8988T (cell line): ENCODE results near the gene DGCR8.

Experiments
- DNase-seq: peaks from one replicate; pipeline ENCODE4 v3.0.0; 2011

The DGCR8 gene

GRCh38 chr22:20127869-20128618, 48.0 kb downstream of the DGCR8 start:
- no peak for DNase-seq

GRCh38 chr22:20128619-20128901, 48.5 kb downstream of the DGCR8 start:
- DNase-seq = no peak

- DNase-seq = no peak
These were observed 49.1 kb downstream of the DGCR8 start for GRCh38 chr22:20128902-20129746.

GRCh38 chr22:20129747-20130014, 49.6 kb downstream of the DGCR8 start:
- no peak for DNase-seq

GRCh38 chr22:20130319-20130718, 50.3 kb downstream of the DGCR8 start:
- no peak for DNase-seq

- peak; percentile 74 for DNase-seq
These were observed 50.9 kb downstream of the DGCR8 start for GRCh38 chr22:20130731-20131596.

GRCh38 chr22:20131597-20131858, 51.5 kb downstream of the DGCR8 start, which contains the start of gene ZDHHC8:
ZDHHC8 (plus strand) TSS chr22:20131804; CDS start chr22:20131948, 144 bp downstream.
- DNase-seq = no peak

DNA sequence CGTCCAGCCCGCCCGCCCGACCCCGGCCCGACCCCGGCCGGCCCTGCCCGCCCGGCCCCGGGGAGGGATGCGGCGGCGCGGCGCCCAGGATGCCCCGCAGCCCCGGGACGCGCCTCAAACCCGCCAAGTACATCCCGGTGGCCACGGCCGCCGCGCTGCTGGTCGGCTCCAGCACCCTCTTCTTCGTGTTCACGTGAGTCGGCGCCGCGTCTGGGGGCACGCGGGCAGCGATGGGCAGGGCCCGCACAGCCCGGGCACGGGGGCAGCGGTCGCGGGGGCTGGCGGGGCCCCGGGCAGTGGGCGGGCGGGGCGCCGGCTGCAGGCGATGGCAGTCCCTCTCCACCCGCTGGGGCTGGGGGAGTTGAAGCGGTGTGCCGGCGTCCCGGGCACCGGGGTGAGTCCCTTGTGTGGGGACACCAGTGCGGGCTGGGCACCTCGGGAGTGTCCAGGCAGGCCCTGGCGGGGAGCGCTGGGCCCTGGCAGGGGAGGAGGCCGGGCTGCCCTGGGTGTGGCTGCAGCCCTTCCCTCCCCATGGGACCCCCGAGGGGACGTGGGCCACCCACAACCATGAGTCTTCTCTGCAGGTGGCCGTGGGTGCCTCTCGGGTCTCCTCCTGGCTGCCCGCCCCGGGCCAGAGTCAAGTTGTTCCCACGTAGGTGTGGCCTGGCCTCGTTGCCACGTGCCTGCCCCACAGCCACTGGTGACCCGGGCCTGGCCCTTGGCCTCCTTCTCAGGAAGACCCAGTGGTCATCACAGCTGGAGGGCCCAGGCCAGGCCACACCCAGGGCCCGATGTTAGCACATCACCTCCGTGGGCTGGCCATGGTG, 52.0 kb downstream of the DGCR8 start:
- DNase-seq = no peak

DNA sequence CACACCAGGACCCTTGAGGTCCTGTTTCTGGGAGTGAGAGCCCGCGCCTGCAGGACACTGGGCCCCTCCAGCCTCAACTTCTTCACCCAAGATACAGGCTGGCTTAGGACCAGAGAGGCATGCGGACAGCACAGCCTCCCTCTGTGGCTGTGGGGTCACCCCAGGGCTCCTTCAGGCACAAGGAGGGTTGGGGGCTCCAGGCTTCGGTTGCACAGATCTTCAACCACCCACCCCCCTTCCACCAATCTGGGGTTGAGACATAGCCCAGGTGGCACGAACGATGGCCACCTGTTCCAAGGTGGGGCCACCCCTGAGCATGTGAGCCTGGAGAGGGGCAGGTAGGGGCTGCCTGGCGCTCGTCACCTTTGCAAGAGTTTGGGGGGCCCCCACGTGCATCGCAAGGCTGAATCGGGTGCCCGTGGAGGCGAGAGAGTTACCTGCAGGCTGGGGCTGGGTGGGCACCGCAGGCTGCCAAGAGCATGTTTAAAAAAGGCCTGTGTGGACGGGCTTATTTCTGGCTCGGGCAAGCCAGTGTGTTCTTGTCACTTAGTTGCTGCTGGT, 52.7 kb downstream of the DGCR8 start:
- DNase-seq = no peak

DNA sequence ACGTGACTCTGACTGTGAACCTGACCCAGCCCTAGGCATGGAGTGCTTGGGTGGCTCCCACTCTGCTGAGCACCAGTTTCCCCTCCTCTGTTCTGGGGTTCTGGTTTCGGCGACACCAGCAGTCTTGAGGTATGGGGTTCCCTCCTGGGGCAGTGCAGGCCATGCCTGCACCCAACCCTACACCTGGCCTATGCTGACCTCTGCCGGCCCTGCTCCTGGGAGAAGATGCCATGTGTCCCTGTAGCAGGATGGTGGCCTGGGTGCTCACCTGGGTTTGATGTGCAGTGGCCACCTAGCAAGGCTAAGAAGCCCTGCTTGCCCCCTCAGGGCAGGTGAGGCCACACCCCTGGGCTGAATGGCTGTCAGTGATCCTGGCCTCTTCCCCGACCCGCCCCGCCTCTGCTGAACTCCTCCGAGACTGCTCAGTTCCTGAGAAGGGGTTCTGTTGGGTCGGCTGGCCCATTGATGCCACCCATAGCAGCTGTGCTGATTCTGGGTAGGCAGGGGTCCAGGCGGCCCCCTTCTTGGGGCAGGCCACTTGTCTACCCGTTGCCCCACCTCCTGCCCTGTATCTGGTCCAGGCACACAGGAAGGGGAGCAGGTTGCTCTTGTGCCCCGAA, 54.0 kb downstream of the DGCR8 start:
- DNase-seq = no peak

- no peak for DNase-seq
These were observed 55.2 kb downstream of the DGCR8 start for GRCh38 chr22:20135265-20135664.

DNA sequence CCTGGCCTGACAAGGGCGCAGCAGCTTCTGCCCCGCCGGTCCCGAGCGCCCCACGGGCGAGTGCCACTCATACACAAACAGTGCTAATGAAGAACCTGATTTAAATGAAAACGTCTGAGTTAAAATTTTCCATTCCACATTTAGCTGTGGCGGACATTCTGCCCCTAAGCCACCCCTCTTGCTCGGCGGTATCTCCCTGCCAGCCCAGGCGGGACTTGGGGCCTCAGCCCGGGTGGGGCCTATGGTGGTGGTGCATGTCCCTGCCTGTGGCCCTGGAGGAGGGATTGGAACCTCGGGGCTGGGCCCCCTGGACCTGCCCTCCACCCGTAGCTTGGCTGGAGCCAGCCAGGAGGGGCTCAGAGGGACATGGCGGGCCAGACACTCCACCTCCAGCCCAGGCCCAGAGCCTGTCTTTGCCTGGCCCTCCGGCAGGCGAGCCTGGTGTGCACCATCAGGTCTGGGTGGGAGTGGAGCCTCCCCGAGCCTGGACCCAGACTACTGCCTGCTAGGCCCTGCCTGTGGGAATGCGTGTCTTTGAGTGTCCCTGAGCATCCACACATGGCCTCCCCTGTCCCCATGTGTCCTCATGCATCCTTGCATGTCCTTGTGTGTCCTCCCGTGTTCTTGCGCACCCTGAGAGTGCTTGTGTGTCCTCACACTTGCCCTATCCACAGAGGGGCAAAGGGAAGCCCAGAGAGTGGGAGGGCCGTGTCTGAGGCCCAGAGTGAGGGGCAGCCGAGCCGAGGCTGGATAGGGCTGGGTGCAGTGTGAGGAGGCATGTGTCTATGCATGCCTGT, 56.0 kb downstream of the DGCR8 start:
- no peak for DNase-seq

DNA sequence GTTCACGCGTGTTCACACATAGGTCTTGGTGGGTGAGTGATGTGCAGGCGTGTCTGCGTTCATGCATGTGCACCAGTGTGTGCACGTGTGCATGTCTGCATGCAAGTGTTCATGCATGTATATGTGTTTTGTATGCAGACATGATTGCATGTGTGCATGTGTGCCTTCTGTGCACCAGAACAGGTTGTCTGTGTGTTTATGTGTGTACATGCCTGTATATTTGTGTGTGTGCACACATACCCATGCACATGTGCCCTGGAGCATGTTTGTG, 56.5 kb downstream of the DGCR8 start:
- no peak for DNase-seq

- no peak for DNase-seq
These were observed 57.1 kb downstream of the DGCR8 start for GRCh38 chr22:20137113-20137512.

GRCh38 chr22:20137671-20138416, 57.8 kb downstream of the DGCR8 start:
- no peak for DNase-seq

GRCh38 chr22:20138417-20138738, 58.3 kb downstream of the DGCR8 start:
- DNase-seq = no peak

- no peak for DNase-seq
These were observed 58.8 kb downstream of the DGCR8 start for GRCh38 chr22:20138868-20139267.

DNA sequence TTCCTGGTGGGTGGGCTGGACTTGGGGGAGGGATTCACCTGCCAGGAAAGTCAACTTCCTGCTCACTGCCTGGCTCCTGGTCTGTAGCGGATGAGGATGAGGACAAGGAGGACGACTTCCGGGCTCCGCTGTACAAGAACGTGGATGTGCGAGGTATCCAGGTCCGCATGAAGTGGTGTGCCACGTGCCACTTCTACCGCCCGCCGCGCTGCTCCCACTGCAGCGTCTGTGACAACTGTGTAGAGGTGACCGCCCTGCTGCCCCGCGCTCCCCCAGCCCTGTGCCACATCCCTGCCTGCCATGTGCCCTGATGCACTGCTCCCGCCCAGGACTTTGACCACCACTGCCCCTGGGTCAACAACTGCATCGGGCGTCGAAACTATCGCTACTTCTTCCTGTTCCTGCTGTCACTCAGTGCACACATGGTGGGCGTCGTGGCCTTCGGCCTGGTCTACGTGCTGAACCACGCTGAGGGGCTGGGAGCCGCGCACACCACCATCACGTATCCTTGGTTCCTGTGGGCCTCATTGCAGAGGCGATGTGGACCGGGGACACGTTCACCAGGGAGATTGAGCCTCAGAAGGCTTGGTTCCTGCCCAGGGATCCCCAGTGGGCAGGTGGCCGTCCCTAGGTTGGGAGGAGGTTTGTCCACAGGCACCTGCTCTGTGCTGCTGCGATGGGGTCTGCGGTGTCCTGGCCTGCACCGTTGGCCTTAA, 59.5 kb downstream of the DGCR8 start:
- no peak for DNase-seq

- DNase-seq = no peak
These were observed 60.0 kb downstream of the DGCR8 start for GRCh38 chr22:20140107-20140445.

- DNase-seq = no peak
These were observed 60.5 kb downstream of the DGCR8 start for GRCh38 chr22:20140521-20140964.
